Esophagus squamous epithelium (tissue), 5 donors: ENCODE measurements around the gene UBTD1. TPM values are rescaled to one million over a fixed set of nuclear protein-coding genes. Genes with fewer than 3 reads are reported as not detected.

Experiments used
- DNase-seq: peaks from one replicate; lab custom pipeline; 2025; lab: John Stamatoyannopoulos, UW
- H3K27ac ChIP-seq, 4 donors: fragments of 200-600 bp; sonication (generic); one replicate each; pipeline ENCODE4 v1.5.1; 2016 to 2019; ENCODE audit warnings: mild to moderate bottlenecking in 1 of 4
- H3K27me3 ChIP-seq, 4 donors: fragments of 200-600 bp; sonication (generic); 1 replicate in 3 of 4; 2 replicates in 1 of 4; pipeline versions ENCODE4 v1.5.1 to v1.6.0; 2017 to 2021; ENCODE audit warnings: antibody characterized with exemption in 1 of 4
- H3K36me3 ChIP-seq, 3 donors: fragments of 200-600 bp; sonication (generic); one replicate each; pipeline ENCODE4 v1.5.1; 2016 to 2019
- H3K4me1 ChIP-seq, 3 donors: fragments of 200-600 bp; sonication (generic); one replicate each; pipeline ENCODE4 v1.5.1; 2017 to 2019
- H3K4me3 ChIP-seq, 4 donors: fragments of 200-600 bp; sonication (generic); 1 replicate in 3 of 4; 2 replicates in 1 of 4; pipeline ENCODE4 v1.5.1; 2016 to 2019; ENCODE audit warnings: mild to moderate bottlenecking in 2 of 4, moderate library complexity in 1 of 4
- H3K9me3 ChIP-seq, 3 donors: fragments of 200-600 bp; sonication (generic); one replicate each; pipeline ENCODE4 v1.5.1; 2016 to 2019
- CTCF ChIP-seq, 6 experiments: fragments of 450-650 bp in 4 of 6; fragments of 200-600 bp in 2 of 6; sonication (generic) in 2 of 6; IDR thresholded peaks; one replicate each; pipeline ENCODE4 v1.5.1; 2016 to 2019; ENCODE audit warnings: antibody characterized with exemption in 6 of 6, mild to moderate bottlenecking in 4 of 6, moderate library complexity in 4 of 6
- POLR2A ChIP-seq, 4 donors: fragments of 450-650 bp; IDR thresholded peaks; one replicate each; pipeline ENCODE4 v1.6.1; 2017; ENCODE audit warnings: antibody characterized with exemption in 4 of 4, mild to moderate bottlenecking in 4 of 4, moderate library complexity in 3 of 4
- WGBS, 2 donors: methylation state at CpG; one replicate each; pipeline ENCODE4 v1.1.5; 2018; 5-methylcytosine and 5-hydroxymethylcytosine counted together
- intact Hi-C: fragments of 100-400 bp; cut with DNase I; formaldehyde crosslinking; loops from one replicate; pipeline ENCODE4 v1.15.0; 2022
- total RNA-seq, 4 donors: library from RNA; depleted of rRNA; stranded (reverse); fragments of >200 nt; gene quantifications; one replicate each; pipeline ENCODE4 v1.1.0, GENCODE V29; 2016
- donor health status: DM: yes; HTN: yes; CAD: no.

Gene UBTD1
- total RNA-seq, 4 donors from 2014 or later: 4.3 to 8.5 (median 5.8) TPM

- H3K36me3 ChIP-seq: no peaks in the 10 kb centered on the region
- 60 to 100% methylated on average over 1 to 5 of the region's 6 CpGs for WGBS, 2 donors
- TF ChIP-seq CTCF (IDR thresholded peaks at IDR 0.05) (no peak), POLR2A (IDR thresholded peaks at IDR 0.05) (no peak)
- peaks cover 30 to 68% (median 46%) of the 10 kb centered on the region in 3 donors for H3K4me1 ChIP-seq
- DNase-seq: no peak
- no peaks in the 10 kb centered on the region for H3K27me3 ChIP-seq
- H3K4me3 ChIP-seq: no peak overlapping the region
- intact Hi-C loops: no loop called here
- H3K27ac ChIP-seq: peak overlapping the region in 3 of 4 donors; percentile 8 to 90 (median 71)
- no peaks in the 10 kb centered on the region for H3K9me3 ChIP-seq
These were observed 40.9 kb downstream of the UBTD1 start for GRCh38 chr10:97539523-97540200.

- DNase-seq: no peak
- Histone ChIP-seq H3K36me3 (no peaks in the 10 kb centered on the region), H3K4me3 (no peak overlapping the region), H3K27ac (peak overlapping the region in 3 of 4 donors; percentile 25 to 93 (median 90)), H3K4me1 (peaks cover 30 to 76% (median 46%) of the 10 kb centered on the region in 3 donors), H3K9me3 (no peaks in the 10 kb centered on the region), H3K27me3 (no peaks in the 10 kb centered on the region)
- intact Hi-C loops: no loop called here
- WGBS, 2 donors: 80 to 81% methylated on average over 10 to 14 of the region's 14 CpGs
- TF ChIP-seq POLR2A (IDR thresholded peaks at IDR 0.05) (no peak), CTCF (IDR thresholded peaks at IDR 0.05) (no peak)
These were observed 42.2 kb downstream of the UBTD1 start for GRCh38 chr10:97540669-97541500.

- Histone ChIP-seq H3K4me3 (peak overlapping the region in 1 of 4 donors; percentile 31), H3K36me3 (no peaks in the 10 kb centered on the region), H3K27ac (peak overlapping the region; percentile 89 to 95 (median 92)), H3K4me1 (peaks cover 30 to 80% (median 46%) of the 10 kb centered on the region in 3 donors), H3K27me3 (peaks cover 0 to 8% (median 0%) of the 10 kb centered on the region in 4 donors), H3K9me3 (no peaks in the 10 kb centered on the region)
- intact Hi-C loops: no loop called here
- peak; percentile 18 for DNase-seq
- 8% methylated on average over 4 of the region's 9 CpGs; no CpG with 5 or more reads in 1 of the 2 donors for WGBS, 2 donors
- TF ChIP-seq CTCF (IDR thresholded peaks at IDR 0.05) (no peak), POLR2A (IDR thresholded peaks at IDR 0.05) (no peak)
These were observed 43.7 kb downstream of the UBTD1 start for GRCh38 chr10:97542169-97543024.

- peak; percentile 11 for DNase-seq
- H3K27me3 ChIP-seq: peaks cover 0 to 8% (median 0%) of the 10 kb centered on the region in 4 donors
- intact Hi-C loops: no loop called here
- no peaks in the 10 kb centered on the region for H3K36me3 ChIP-seq
- H3K27ac ChIP-seq: peak overlapping the region; percentile 89 to 95 (median 92)
- H3K4me1 ChIP-seq: peaks cover 30 to 85% (median 52%) of the 10 kb centered on the region in 3 donors
- H3K4me3 ChIP-seq: no peak overlapping the region
- TF ChIP-seq CTCF (IDR thresholded peaks at IDR 0.05) (no peak), POLR2A (IDR thresholded peaks at IDR 0.05) (no peak)
- H3K9me3 ChIP-seq: no peaks in the 10 kb centered on the region
- 3% methylated on average over 5 of the region's 10 CpGs; no CpG with 5 or more reads in 1 of the 2 donors for WGBS, 2 donors
These were observed 44.4 kb downstream of the UBTD1 start for GRCh38 chr10:97543025-97543546.
